ENCODE results near the gene KCNMA1.

KCNMA1 gene

DNA sequence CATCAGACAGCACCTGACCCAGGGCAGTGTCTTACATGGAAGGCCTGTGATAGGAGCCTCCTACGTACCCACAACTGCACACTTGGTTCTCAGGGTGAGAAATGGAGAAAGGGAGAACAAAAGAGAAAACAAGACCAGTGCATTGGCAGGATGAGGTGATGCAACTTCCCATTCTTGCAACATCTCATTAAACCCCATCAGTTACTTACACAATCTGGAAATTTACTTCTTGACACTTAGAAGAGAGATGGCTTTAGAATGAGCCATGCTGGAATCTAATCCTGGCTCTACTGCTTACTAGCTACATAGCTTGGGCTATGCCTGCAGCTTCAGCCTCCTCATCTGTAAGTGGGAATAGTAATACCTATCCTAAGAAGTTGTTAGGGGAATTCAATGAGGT is 391.7 kb downstream of the KCNMA1 start:
- no peak overlapping the region for H3K4me3 ChIP-seq (ENCODE audit: low read depth, low read length)
- TF ChIP-seq, protein P1, sequence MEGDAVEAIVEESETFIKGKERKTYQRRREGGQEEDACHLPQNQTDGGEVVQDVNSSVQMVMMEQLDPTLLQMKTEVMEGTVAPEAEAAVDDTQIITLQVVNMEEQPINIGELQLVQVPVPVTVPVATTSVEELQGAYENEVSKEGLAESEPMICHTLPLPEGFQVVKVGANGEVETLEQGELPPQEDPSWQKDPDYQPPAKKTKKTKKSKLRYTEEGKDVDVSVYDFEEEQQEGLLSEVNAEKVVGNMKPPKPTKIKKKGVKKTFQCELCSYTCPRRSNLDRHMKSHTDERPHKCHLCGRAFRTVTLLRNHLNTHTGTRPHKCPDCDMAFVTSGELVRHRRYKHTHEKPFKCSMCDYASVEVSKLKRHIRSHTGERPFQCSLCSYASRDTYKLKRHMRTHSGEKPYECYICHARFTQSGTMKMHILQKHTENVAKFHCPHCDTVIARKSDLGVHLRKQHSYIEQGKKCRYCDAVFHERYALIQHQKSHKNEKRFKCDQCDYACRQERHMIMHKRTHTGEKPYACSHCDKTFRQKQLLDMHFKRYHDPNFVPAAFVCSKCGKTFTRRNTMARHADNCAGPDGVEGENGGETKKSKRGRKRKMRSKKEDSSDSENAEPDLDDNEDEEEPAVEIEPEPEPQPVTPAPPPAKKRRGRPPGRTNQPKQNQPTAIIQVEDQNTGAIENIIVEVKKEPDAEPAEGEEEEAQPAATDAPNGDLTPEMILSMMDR (IDR thresholded peaks at IDR 0.05; ENCODE audit: low read depth, low read length), result no peak
- in situ Hi-C loops (cut with HindIII; ENCODE audit: low sequenced_read_pairs), result no loop called here
- DNase-seq (ENCODE audit: low read depth, low spot score), result no peak

DNA sequence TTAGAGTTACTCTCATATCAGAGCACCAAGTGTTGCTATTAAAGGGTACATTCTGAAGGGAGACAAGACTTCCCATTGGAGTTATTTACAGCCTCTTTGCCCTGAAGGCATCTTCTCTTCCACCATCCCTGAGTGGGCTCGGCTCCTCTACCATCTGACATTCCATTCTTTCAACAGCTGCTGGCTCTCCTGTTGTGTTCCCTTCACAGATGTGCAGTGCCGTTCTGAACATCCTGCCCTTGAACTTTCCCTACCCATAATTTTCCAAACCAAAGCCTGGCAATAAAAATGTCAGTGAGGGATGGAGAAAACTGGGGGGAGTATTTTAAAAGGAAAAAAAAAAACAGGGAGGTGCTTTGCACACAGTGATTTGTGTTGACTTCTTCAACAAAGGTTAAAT is 392.9 kb downstream of the KCNMA1 start:
- no peak overlapping the region for H3K4me3 ChIP-seq (ENCODE audit: low read depth, low read length)
- TF ChIP-seq, protein P1 (IDR thresholded peaks at IDR 0.05; ENCODE audit: low read depth, low read length), result no peak
- in situ Hi-C loops (cut with HindIII; ENCODE audit: low sequenced_read_pairs), result no loop called here
- DNase-seq (ENCODE audit: low read depth, low spot score), result no peak

DNA sequence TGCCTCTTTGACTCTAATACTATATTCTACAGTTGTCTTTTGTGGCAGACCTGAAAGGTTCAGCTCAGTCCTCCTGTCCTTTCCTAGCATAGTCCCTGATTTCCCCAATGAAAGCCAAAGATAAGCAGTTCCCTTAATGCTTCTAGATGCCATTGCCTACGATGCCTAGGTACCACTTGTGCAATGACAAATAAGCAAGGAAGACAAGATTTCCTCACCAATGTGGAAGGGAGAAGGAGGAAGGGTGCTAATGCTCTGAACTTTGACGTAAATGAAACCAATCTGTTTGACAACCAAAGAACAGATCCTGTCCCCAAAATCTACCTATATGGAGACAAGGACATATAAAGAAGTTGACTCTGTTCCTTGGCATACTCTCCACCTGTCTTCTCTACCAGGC is 393.3 kb downstream of the KCNMA1 start:
- TF ChIP-seq, protein P1 (IDR thresholded peaks at IDR 0.05; ENCODE audit: low read depth, low read length), result no peak
- in situ Hi-C loops (cut with HindIII; ENCODE audit: low sequenced_read_pairs), result no loop called here
- H3K4me3 ChIP-seq (ENCODE audit: low read depth, low read length), result no peak overlapping the region
- DNase-seq (ENCODE audit: low read depth, low spot score), result no peak

DNA sequence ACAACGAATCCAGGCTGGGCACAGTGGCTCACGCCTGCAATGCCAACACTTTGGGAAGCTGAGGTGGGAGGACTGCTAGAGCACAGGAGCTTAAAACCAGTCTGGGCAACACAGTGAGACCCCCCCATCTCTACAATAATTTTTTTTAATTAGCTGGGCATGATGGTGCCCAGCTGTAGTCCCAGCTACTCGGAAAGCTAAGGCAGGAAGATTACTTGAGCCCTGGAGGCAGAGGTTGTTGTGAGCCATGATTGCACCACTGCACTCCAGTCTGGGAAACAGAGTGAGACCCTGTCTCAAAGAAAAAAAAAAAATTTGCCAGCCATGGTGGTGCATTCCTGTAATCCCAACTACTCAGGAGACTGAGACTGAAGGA is 396.3 kb downstream of the KCNMA1 start:
- H3K4me3 ChIP-seq (ENCODE audit: low read depth, low read length), result no peak overlapping the region
- no peak for DNase-seq (ENCODE audit: low read depth, low spot score)
- TF ChIP-seq, protein P1 (IDR thresholded peaks at IDR 0.05; ENCODE audit: low read depth, low read length), result no peak
- in situ Hi-C loops (cut with HindIII; ENCODE audit: low sequenced_read_pairs), result no loop called here

DNA sequence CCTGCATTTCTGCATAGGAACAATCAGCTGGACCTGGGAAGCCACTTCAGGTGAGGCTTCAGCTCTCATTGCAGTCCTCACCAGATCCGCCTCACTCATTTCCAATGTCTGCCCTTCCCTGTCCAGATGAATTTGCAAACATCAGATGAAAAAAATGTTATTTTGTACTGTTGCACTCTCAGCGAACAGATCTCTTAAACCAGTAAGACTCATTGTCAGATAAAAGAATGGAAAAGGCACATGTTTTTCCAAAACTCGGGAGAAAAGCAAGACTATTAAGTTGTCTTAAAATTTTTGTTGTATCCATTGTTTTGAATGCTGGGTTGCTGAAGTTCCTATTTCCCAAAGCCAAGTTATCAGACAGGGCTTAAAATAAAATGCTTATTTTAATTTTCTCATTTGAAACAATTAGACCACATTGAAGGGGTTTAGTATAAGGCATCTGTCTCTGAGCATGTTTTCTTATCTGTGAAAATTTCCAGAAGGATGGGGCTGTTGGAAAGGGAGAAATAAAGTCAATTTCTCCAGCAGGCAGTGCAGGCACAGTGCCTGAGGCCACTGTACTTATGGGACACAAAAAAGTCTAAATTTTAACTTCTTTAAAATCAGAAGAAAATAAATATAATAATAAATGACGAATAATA is 396.8 kb downstream of the KCNMA1 start:
- DNase-seq (ENCODE audit: low read depth, low spot score), result no peak

DNA sequence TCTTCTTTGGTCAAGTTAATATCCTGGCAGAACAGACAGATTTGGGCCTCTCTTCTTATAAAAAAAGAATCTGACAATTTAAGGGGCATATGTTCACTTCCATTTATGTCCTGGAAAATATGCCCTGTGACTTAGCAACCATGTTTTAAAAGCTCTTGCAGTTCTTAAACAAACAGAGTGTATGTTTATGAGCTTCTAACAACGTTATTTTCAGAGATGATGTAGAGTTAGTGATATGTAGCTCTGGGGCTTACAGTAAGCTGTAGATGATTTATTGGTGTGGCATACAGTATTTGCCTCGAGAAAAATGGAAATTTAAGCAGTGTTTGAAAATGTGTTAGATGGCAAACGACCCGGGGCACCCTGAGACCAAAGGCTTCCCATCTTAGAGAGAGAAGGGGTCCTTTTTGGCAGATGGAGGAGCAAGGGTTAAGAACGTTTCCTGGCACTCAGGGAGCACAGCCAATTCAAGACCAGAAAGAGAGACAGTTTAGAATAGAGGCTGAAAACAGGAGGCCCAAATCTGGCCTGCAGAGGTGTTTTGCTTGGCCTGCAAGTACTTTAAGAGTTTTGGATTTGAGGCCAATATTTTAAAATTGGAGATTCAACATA is 397.5 kb downstream of the KCNMA1 start:
- no peak overlapping the region for H3K4me3 ChIP-seq (ENCODE audit: low read depth, low read length)
- no peak for DNase-seq (ENCODE audit: low read depth, low spot score)
- in situ Hi-C loops (cut with HindIII; ENCODE audit: low sequenced_read_pairs), result no loop called here
- TF ChIP-seq, protein P1 (IDR thresholded peaks at IDR 0.05; ENCODE audit: low read depth, low read length), result no peak

More for the DNA sequence above, 396.8 kb downstream of the KCNMA1 start:
- TF ChIP-seq, protein P1 (IDR thresholded peaks at IDR 0.05; ENCODE audit: low read depth, low read length), result no peak
- in situ Hi-C loops (cut with HindIII; ENCODE audit: low sequenced_read_pairs), result no loop called here
- H3K4me3 ChIP-seq (ENCODE audit: low read depth, low read length), result no peak overlapping the region
